Upper lobe of right lung (tissue), 1 donor: ENCODE results near the gene MIER1. TPM values are rescaled to one million over a fixed set of nuclear protein-coding genes. Genes with fewer than 3 reads are reported as not detected.
A peak's percentile ranks its signal among the peaks of the same experiment; 100 is the strongest.

Source experiments
- ATAC-seq: fragments of 200-7000 bp; cut with Tn5 transposase; one replicate; pipeline ENCODE4 v1.9.1; 2020; ENCODE audit warnings: mild to moderate bottlenecking, moderate library complexity
- DNase-seq: peaks from one replicate; pipeline ENCODE4 v3.0.0-alpha.2; 2020
- H3K27ac ChIP-seq: fragments of 200-600 bp; one replicate; pipeline ENCODE4 v1.8.0; 2022
- H3K27me3 ChIP-seq: fragments of 200-600 bp; one replicate; pipeline ENCODE4 v1.8.0; 2022; ENCODE audit warnings: mild to moderate bottlenecking
- H3K36me3 ChIP-seq: fragments of 200-600 bp; one replicate; pipeline ENCODE4 v1.8.0; 2022
- H3K4me1 ChIP-seq: fragments of 200-600 bp; one replicate; pipeline ENCODE4 v1.8.0; 2022
- H3K4me3 ChIP-seq: fragments of 200-600 bp; one replicate; pipeline ENCODE4 v1.8.0; 2022; ENCODE audit warnings: mild to moderate bottlenecking
- H3K9me3 ChIP-seq: fragments of 200-600 bp; one replicate; pipeline ENCODE4 v1.8.0; 2022
- intact Hi-C: fragments of 100-400 bp; cut with DNase I; formaldehyde crosslinking; loops from one replicate; pipeline ENCODE4 v1.11.0; 2022
- total RNA-seq: library from RNA; stranded (reverse); fragmentation: NEBNext Ultra II Directional; extraction: Animal tissue kit (Norgen Biotek cat#: 25700); gene quantifications from one replicate; pipeline ENCODE4 v1.2.1, GENCODE V29; 2021
- TF ChIP-seq, protein P1 (sequence below): fragments of 200-600 bp; IDR thresholded peaks from one replicate; pipeline ENCODE4 v1.8.0; 2022; ENCODE audit warnings: antibody characterized with exemption
- donor health status: DM: no; HTN: yes; CAD: no; lungs with severe emphysema.

The MIER1 gene
- total RNA-seq, 1 donor from 2014 or later, result 43.8 TPM

DNA sequence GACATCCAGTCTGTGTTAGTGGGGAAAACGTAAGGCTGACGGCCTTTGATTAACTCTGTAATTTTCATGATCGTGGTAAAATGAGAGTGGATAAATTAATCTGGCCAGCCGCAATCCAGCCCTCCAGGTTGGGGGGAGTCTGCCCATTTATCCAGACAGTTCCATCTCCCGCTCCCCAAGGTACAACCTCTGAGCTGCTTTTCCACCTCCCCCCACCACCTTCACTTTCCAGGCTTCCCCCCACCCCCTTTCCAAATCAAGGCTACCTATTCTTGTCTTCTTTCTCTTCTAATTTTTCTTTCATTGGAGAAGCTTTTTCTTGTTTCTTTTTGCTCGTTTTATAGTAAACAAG is 6.0 kb downstream of the MIER1 start:
- Histone ChIP-seq H3K27me3 (no peaks in the 10 kb centered on the region), H3K27ac (peak overlapping the region; percentile 96), H3K4me1 (peaks cover 44% of the 10 kb centered on the region), H3K36me3 (no peaks in the 10 kb centered on the region), H3K4me3 (peak overlapping the region; percentile 72), H3K9me3 (no peaks in the 10 kb centered on the region)
- ATAC-seq, result no peak
- no peak for DNase-seq
- TF ChIP-seq, protein P1, sequence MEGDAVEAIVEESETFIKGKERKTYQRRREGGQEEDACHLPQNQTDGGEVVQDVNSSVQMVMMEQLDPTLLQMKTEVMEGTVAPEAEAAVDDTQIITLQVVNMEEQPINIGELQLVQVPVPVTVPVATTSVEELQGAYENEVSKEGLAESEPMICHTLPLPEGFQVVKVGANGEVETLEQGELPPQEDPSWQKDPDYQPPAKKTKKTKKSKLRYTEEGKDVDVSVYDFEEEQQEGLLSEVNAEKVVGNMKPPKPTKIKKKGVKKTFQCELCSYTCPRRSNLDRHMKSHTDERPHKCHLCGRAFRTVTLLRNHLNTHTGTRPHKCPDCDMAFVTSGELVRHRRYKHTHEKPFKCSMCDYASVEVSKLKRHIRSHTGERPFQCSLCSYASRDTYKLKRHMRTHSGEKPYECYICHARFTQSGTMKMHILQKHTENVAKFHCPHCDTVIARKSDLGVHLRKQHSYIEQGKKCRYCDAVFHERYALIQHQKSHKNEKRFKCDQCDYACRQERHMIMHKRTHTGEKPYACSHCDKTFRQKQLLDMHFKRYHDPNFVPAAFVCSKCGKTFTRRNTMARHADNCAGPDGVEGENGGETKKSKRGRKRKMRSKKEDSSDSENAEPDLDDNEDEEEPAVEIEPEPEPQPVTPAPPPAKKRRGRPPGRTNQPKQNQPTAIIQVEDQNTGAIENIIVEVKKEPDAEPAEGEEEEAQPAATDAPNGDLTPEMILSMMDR, result no peak
- intact Hi-C loops, result no loop called here

DNA sequence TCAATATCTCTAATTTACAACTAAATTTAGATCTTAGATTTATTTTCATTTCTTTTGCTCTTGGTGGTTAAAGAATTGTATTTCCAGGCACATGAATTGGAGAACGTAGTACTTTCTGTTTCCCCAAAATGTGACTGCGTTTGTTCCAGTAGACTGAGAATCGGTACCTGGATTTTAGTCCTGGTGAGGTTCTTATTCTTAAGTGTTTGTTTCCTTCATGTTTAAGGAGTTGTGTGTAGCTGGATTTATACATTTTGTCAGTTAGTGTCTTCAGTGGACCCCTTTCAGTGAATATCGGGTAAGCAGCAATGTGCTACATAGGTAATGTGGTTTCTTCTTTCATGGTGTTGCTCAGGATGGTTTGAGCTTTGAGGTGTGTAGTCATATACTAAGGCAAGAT is 6.8 kb downstream of the MIER1 start:
- Histone ChIP-seq H3K27ac (peak overlapping the region; percentile 96), H3K9me3 (no peaks in the 10 kb centered on the region), H3K27me3 (no peaks in the 10 kb centered on the region), H3K4me3 (peak overlapping the region; percentile 72), H3K36me3 (no peaks in the 10 kb centered on the region), H3K4me1 (peaks cover 39% of the 10 kb centered on the region)
- DNase-seq, result no peak
- ATAC-seq, result no peak
- TF ChIP-seq, protein P1, result no peak
- intact Hi-C loops, result no loop called here

DNA sequence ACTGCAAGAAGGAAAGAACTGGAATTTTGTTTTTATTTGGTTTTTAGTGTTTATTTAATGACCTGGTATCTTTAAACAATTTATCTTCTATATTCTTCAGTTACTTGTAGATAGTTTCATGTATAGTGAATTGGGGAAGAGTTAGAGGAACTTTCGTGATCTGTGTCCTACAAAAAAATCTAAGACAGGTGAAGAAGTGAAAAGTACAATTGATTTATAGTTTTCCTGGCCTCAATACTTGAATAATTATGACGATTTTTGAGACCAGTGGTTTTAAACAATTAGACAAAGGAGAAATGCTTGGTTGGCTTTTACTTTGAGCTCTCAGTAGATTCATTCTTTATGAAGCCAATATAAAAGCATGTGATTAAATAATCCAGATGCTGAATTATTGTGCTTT is 7.5 kb downstream of the MIER1 start:
- Histone ChIP-seq H3K27me3 (no peaks in the 10 kb centered on the region), H3K36me3 (no peaks in the 10 kb centered on the region), H3K4me1 (peaks cover 39% of the 10 kb centered on the region), H3K4me3 (peak overlapping the region; percentile 72), H3K9me3 (no peaks in the 10 kb centered on the region), H3K27ac (peak overlapping the region; percentile 0)
- TF ChIP-seq, protein P1, result no peak
- DNase-seq (no peak), ATAC-seq (no peak)
- intact Hi-C loops, result no loop called here

DNA sequence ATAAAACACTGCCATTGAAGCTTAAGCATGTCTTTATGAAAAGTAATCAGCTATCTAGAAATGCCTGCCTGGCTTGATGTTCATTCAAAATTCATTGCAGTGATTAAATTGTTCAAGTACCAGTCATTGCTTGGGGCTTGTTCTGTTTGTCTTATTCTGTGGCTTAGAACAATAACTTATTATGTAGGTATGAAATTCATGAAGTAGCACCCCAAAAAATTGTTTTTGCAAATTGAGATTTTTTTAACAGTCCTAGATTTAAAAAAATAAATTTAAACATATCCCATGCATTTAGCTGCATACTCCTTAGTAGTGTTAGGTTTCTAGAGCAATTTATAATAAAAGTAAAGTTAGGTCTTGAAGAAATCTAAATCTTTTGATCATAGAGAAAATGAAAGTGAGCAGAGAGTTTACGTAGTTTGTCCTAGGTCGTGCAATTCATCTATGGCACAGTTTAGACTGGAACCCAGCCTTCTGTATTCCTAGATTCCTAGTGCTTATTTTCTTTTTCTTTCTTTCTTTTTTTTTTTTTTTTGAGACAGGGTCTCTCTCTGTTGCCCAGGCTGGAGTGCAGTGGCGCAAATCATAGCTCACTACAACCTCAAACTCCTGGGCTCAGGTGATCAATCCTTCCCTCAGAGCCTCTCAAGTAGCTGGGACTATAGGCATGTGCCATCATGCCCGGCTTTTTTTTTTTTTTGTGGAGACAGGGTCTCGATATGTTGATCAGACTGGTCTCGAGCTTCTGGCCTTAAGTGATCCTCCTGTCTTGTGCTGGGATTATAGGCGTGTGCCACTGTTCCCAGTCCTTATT is 9.3 kb downstream of the MIER1 start:
- intact Hi-C loops, result no loop called here
- no peaks in the 10 kb centered on the region for H3K27me3 ChIP-seq
- H3K4me1 ChIP-seq, result peaks cover 46% of the 10 kb centered on the region
- H3K36me3 ChIP-seq, result no peaks in the 10 kb centered on the region
- TF ChIP-seq, protein P1, result no peak
- no peaks in the 10 kb centered on the region for H3K9me3 ChIP-seq
- no peak for ATAC-seq
- peak overlapping the region; percentile 7 for H3K27ac ChIP-seq
- peak overlapping the region; percentile 24 for H3K4me3 ChIP-seq
- DNase-seq, result no peak

DNA sequence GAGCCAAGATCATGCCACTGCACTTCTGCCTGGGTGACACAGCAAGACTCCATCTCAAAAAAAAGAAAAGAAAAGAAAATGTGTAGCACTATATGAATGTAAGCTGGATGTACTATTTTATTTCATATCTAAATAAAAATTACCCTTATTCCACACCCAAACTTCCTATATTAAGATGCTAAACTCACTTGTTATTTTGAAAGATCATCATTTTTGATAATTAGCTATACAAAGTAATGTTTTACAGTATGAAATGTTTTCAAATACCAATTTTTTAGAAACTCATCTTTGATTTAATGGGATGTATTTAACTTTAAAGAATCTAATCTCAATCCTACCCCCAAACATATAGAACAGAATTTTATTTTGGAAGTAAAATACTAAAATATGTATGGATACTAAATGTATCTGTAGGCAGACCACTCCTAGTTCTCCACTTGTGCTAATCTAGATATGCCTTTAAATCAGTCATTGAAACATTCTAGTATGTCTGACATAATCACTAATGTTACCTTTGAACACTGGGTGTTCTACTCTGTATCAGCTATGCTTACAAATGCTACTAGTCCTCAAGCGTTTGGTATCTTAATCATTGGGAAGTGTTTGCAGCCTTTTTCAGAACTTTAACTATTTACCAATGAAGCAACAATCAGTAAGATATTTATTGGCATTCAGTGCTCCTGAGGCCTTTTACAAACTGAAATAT is 12.9 kb downstream of the MIER1 start:
- H3K27ac ChIP-seq, result no peak overlapping the region
- ATAC-seq (no peak), DNase-seq (no peak)
- no peaks in the 10 kb centered on the region for H3K9me3 ChIP-seq
- H3K36me3 ChIP-seq, result peaks cover 8% of the 10 kb centered on the region
- TF ChIP-seq, protein P1, result no peak
- intact Hi-C loops, result no loop called here
- no peaks in the 10 kb centered on the region for H3K27me3 ChIP-seq
- peaks cover 33% of the 10 kb centered on the region for H3K4me1 ChIP-seq
- no peak overlapping the region for H3K4me3 ChIP-seq
